Osteoblast (primary cell): Measurements from ENCODE around the gene SUPT6H. TPM values are rescaled to one million over a fixed set of nuclear protein-coding genes. Genes with fewer than 3 reads are reported as not detected.

Experiments
- DNase-seq: peaks from one replicate; pipeline ENCODE4 v3.0.0; 2011; ENCODE audit warnings: low spot score, mixed read lengths; ENCODE audit not compliant: insufficient read length; ENCODE audit errors: missing footprints
- H2AFZ ChIP-seq: 2 replicates; pipeline ENCODE4 v1.6.0; 2011; ENCODE audit warnings: mild to moderate bottlenecking, low read length
- H3K27ac ChIP-seq: 2 replicates; pipeline ENCODE4 v1.5.1; 2011; ENCODE audit warnings: mild to moderate bottlenecking, low read depth, low read length, moderate library complexity
- H3K27me3 ChIP-seq: 2 replicates; pipeline ENCODE4 v1.6.0; 2012; ENCODE audit warnings: mild to moderate bottlenecking, control low read depth, inconsistent platforms, low read length, moderate library complexity; ENCODE audit not compliant: insufficient read depth
- H3K36me3 ChIP-seq: 2 replicates; pipeline ENCODE4 v1.5.1; 2011; ENCODE audit warnings: mild to moderate bottlenecking, low read length, control low read depth, moderate library complexity; ENCODE audit not compliant: insufficient read depth
- H3K4me1 ChIP-seq: 2 replicates; pipeline ENCODE4 v1.5.1; 2011; ENCODE audit warnings: mild to moderate bottlenecking, low read length, control low read depth, moderate library complexity; ENCODE audit not compliant: insufficient read depth
- H3K4me2 ChIP-seq: 2 replicates; pipeline ENCODE4 v1.6.0; 2011; ENCODE audit warnings: mild to moderate bottlenecking, low read length; ENCODE audit not compliant: insufficient read depth
- H3K4me3 ChIP-seq: fragments of 200-600 bp; sonication (generic); 3 replicates; pipeline ENCODE4 v1.5.1; 2012; ENCODE audit warnings: mild to moderate bottlenecking, low read length, inconsistent platforms; ENCODE audit not compliant: insufficient read depth
- H3K79me2 ChIP-seq: 2 replicates; pipeline ENCODE4 v1.6.0; 2012; ENCODE audit warnings: mild to moderate bottlenecking, low read length, control low read depth, inconsistent platforms; ENCODE audit not compliant: insufficient read depth
- H3K9me3 ChIP-seq: 2 replicates; pipeline ENCODE4 v1.5.1; 2011; ENCODE audit warnings: low read depth, low read length, control low read depth
- H4K20me1 ChIP-seq: 2 replicates; pipeline ENCODE4 v1.6.0; 2012; ENCODE audit warnings: mild to moderate bottlenecking, low read length, control low read depth; ENCODE audit not compliant: insufficient read depth
- total RNA-seq: library from RNA; depleted of rRNA; stranded (reverse); fragments of >200 nt; gene quantifications from 2 replicates; pipeline ENCODE4 v1.2.3, GENCODE V29; 2012
- TF ChIP-seq, protein P1 (sequence below): IDR thresholded peaks from 2 replicates; pipeline ENCODE4 v1.5.1; 2011; ENCODE audit warnings: mild to moderate bottlenecking, low read depth, low read length, moderate library complexity; ENCODE audit errors: extremely low read depth

Gene SUPT6H
- total RNA-seq, 1 donor: 47.4 TPM

DNA sequence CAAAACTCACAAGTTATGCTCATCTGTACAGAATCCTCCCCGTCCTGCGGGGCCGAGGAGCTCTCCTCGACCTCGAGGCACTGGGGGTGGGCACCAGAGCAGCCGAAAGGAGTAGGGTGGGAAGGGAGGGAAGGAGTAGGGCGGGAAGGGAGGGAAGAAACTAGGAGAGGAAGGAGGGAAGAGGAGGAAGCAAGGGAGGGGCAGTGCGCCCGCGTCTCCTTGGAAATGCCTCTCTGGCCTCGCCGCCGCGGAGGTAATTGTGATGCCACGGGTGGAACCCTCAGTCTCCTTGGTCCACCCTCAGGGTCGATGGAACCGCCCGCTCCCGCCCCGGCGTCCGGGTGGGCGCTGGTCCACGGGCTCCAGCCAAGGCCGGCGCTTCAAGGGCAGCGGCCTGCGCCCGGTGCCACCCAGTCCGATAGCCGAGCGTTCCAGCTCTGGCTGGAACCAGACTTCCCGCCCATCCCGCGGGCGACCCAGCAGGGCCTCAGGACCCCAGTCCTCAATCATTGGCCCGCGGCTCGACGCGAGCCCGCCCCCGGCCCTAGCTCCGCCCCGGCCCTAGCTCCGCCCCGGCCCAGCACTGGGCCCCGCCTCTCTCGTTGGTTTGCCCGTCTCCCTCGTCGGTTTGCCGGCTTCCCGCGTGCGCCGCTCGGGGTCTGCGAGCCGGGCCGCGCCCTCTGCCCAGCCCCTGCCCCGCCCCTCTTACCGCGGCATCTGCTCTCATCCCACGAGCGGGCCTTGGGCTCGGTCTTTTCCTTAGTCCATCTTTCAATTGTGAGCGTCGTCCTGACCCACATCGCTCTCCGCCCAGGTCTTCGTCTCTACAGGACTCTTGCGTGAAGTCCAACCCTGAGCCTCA, 49.1 kb downstream of the SUPT6H start:
- H4K20me1 ChIP-seq: peaks cover 22% of the 10 kb centered on the region
- peak overlapping the region; percentile 69 for H2AFZ ChIP-seq
- H3K9me3 ChIP-seq: no peaks in the 10 kb centered on the region
- H3K4me3 ChIP-seq: peak overlapping the region; percentile 77
- peaks cover 35% of the 10 kb centered on the region for H3K36me3 ChIP-seq
- H3K4me1 ChIP-seq: peaks cover 26% of the 10 kb centered on the region
- peak; percentile 99 for DNase-seq
- TF ChIP-seq, protein P1, sequence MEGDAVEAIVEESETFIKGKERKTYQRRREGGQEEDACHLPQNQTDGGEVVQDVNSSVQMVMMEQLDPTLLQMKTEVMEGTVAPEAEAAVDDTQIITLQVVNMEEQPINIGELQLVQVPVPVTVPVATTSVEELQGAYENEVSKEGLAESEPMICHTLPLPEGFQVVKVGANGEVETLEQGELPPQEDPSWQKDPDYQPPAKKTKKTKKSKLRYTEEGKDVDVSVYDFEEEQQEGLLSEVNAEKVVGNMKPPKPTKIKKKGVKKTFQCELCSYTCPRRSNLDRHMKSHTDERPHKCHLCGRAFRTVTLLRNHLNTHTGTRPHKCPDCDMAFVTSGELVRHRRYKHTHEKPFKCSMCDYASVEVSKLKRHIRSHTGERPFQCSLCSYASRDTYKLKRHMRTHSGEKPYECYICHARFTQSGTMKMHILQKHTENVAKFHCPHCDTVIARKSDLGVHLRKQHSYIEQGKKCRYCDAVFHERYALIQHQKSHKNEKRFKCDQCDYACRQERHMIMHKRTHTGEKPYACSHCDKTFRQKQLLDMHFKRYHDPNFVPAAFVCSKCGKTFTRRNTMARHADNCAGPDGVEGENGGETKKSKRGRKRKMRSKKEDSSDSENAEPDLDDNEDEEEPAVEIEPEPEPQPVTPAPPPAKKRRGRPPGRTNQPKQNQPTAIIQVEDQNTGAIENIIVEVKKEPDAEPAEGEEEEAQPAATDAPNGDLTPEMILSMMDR: no peak
- no peaks in the 10 kb centered on the region for H3K27me3 ChIP-seq
- peak overlapping the region; percentile 76 for H3K27ac ChIP-seq
- H3K79me2 ChIP-seq: peaks cover 14% of the 10 kb centered on the region
- peak overlapping the region; percentile 93 for H3K4me2 ChIP-seq

DNA sequence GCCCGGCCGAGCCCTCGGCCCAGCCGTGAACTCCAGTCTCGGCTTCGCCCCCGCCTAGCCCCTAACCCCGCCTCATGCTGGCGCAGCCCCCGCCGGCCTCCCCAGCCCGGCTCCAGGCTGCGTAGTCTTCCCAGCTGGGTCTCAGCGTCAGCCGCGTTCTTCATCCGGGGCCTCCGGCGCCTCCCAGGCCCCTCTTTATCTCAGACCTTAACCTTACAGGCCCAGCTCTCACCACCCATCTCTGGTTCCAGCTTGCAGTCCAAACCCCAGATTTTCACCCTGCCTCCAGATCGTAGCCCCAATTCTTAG, 49.7 kb downstream of the SUPT6H start, which contains the start of gene PROCA1:
Gene PROCA1, minus strand, starts transcription at position 166 of the 309 bp plus-strand sequence. CDS start 228 bp downstream, outside the sequence.
- H3K27me3 ChIP-seq: no peaks in the 10 kb centered on the region
- TF ChIP-seq, protein P1: no peak
- no peaks in the 10 kb centered on the region for H3K9me3 ChIP-seq

DNA sequence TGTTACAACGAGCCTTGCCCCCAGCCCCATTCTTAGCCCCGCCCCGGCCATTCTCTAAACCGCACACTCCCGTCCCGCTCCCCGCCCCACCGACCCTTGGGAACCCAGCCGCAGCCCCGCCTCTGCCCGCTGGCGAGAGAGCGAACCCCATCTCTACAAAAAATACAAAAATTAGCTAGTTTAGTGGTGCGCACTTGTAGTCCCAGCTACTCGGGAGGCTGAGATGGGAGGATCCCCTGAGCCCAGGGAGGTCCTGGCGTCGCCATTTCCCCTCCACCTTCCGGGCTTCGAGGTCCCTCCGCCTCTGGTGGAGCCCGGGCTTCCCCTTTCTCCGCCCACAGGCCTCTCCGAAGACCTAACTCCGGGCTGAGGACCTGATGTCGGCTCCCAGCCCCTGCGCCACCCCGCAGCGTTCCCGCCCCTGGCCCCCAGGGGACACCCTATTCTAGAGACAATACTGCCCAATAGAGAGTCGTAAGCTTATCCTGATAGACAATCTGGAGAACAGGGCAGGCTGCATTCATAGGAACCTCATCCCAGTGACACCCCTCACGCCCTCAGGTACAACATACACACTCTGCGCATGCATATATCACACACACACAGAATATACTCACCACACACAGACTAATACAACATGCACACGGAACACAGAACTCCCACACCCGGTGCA, 50.2 kb downstream of the SUPT6H start:
- Histone ChIP-seq H3K27me3 (no peaks in the 10 kb centered on the region), H4K20me1 (peaks cover 30% of the 10 kb centered on the region), H3K27ac (peak overlapping the region; percentile 76), H3K9me3 (no peaks in the 10 kb centered on the region), H3K79me2 (peaks cover 24% of the 10 kb centered on the region), H3K36me3 (peaks cover 35% of the 10 kb centered on the region), H3K4me2 (peak overlapping the region; percentile 93), H3K4me3 (peak overlapping the region; percentile 77), H2AFZ (no peak overlapping the region), H3K4me1 (peaks cover 33% of the 10 kb centered on the region)
- TF ChIP-seq, protein P1: no peak
- DNase-seq: peak; percentile 85

More for the DNA sequence above, 49.7 kb downstream of the SUPT6H start, which contains the start of gene PROCA1:
- peaks cover 28% of the 10 kb centered on the region for H4K20me1 ChIP-seq
- peaks cover 19% of the 10 kb centered on the region for H3K79me2 ChIP-seq
- H2AFZ ChIP-seq: peak within 1 kb of the TSS; percentile 69
- peak within 1 kb of the TSS; percentile 77 for H3K4me3 ChIP-seq
- peak within 1 kb of the TSS; percentile 76 for H3K27ac ChIP-seq
- H3K36me3 ChIP-seq: peaks cover 35% of the 10 kb centered on the region
- peak within 1 kb of the TSS; percentile 93 for H3K4me2 ChIP-seq
- DNase-seq: peak; percentile 86
- H3K4me1 ChIP-seq: peaks cover 32% of the 10 kb centered on the region
